GM12873 (cell line): ENCODE measurements around the gene VRK2.

Experiments used
- TF ChIP-seq, protein P1 (sequence below): IDR thresholded peaks from 2 replicates; pipeline ENCODE4 v1.5.1; 2012; ENCODE audit warnings: low read depth, mild to moderate bottlenecking, moderate library complexity, low read length, control low read depth; ENCODE audit not compliant: insufficient read depth; ENCODE audit errors: missing control alignments

Gene VRK2

DNA sequence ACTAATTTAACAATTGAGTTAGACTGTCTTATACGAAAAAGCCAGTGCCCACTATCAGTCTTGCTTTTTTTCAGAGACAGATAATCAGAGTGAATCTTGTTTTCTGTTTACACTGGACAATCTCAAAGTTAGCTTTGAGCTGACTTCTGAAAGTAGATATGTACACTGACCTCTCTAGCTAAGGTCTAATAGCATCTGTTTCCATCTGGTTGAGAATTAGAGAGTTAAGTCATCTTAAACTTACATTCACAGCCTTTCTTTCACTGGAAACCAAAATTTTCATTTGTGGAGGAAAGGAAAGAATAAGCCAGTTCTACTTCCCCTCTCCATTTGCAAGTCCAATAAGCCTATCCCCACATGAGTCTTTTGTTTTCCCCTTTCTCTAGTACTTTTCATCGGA lies 89.3 kb downstream of the VRK2 start:
- TF ChIP-seq, protein P1, sequence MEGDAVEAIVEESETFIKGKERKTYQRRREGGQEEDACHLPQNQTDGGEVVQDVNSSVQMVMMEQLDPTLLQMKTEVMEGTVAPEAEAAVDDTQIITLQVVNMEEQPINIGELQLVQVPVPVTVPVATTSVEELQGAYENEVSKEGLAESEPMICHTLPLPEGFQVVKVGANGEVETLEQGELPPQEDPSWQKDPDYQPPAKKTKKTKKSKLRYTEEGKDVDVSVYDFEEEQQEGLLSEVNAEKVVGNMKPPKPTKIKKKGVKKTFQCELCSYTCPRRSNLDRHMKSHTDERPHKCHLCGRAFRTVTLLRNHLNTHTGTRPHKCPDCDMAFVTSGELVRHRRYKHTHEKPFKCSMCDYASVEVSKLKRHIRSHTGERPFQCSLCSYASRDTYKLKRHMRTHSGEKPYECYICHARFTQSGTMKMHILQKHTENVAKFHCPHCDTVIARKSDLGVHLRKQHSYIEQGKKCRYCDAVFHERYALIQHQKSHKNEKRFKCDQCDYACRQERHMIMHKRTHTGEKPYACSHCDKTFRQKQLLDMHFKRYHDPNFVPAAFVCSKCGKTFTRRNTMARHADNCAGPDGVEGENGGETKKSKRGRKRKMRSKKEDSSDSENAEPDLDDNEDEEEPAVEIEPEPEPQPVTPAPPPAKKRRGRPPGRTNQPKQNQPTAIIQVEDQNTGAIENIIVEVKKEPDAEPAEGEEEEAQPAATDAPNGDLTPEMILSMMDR, result no peak

DNA sequence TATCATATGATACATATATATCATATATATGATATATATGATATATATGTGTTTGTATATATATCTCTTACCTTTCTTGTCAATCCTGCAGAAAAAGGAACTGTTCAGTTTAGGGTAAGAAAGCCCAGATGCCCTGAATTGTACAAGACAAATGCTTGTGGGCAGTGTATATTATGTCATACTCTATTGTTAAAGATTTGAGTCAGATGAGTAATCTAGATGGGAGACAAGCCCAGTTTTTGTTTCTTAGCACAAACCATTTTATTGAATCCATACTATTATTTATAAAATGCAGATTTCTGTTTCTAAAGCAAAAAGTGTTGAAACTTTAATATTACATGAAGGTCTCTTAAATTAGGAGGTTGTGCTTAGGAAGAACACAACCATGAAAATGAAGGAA lies 90.6 kb downstream of the VRK2 start:
- TF ChIP-seq, protein P1, result no peak

- TF ChIP-seq, protein P1, result no peak
Measured at GRCh38 chr2:58137856-58138255, 91.2 kb downstream of the VRK2 start.

DNA sequence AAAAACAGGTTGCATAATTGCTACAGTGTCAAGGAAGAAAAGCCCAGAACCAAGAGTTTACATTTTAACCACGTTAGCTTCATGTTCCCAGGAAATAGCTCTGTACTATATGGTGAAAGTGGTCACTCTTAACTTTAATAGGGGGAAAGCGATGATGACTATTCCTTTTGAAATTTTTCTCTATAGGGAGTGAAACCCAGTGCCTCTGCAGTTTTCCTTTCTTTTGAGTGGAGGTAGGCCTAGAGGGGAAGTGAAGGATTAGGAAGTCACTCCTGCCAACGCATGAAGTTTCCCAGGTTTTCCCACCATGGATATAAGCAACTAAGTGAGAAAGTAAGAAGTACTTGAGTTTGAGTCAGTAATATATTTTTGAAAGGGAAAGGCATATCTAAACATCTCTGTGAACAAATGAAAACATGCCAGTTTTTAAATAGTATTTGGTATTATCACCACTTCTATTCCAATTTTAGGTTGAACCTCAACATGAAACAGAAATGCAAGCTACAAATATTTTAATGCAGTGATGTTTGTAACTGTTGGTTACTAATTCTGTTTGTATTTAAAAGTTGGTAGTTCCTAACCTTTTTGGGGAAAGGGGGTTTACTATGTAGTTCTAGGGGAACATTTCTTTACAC lies 91.9 kb downstream of the VRK2 start:
- TF ChIP-seq, protein P1, result no peak

GRCh38 chr2:58140508-58141072 lies 94.0 kb downstream of the VRK2 start:
- TF ChIP-seq, protein P1, result no peak

- TF ChIP-seq, protein P1, result no peak
Measured at GRCh38 chr2:58146707-58147106, 100.1 kb downstream of the VRK2 start.

DNA sequence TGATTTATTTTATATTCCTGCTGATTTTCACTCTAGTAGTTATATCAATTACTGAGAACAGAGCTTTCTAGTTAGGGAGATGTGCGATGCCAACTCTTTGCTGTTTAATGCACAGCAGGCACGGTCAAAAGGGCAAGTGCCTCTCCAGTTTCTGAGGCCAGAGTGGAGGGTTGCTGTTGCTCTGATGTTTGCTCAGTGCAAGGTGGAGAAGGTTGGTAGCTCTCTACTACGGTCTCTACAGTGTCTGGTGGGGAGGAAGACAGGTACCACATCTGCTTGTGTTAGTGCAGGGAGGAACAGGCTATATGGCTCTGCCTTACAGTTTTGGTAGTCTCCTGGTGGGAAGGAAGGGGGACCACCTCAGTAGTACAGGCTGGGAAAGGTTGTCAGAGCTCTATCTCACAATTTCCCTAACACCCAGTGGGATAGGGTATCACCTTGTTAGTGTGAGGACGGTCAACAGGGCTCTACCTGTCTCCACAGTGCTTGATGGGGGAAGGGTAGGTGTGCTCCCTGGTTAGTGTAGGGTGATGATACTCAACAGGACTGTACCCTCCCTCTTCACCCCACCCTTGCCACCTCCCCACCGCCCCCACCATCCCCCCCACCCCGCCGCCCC lies 108.7 kb downstream of the VRK2 start:
- TF ChIP-seq, protein P1, result no peak
